Prostate gland (tissue), 2 donors: ENCODE measurements around the gene CAB39.

ENCODE experiments used
- POLR2AphosphoS5 ChIP-seq: sonication (generic); formaldehyde crosslinking; IDR thresholded peaks from one replicate; pipeline ENCODE4 v1.6.1; 2017; ENCODE audit warnings: antibody characterized with exemption
- TF ChIP-seq, protein P1 (sequence below), 4 experiments: fragments of 200-600 bp in 2 of 4; fragments of 450-650 bp in 2 of 4; sonication (generic) in 2 of 4; IDR thresholded peaks; 1 replicate in 3 of 4; 2 replicates in 1 of 4; pipeline ENCODE4 v1.5.1; 2016 to 2019; ENCODE audit warnings: antibody characterized with exemption in 4 of 4, mild to moderate bottlenecking in 2 of 4, moderate library complexity in 2 of 4

DNA sequence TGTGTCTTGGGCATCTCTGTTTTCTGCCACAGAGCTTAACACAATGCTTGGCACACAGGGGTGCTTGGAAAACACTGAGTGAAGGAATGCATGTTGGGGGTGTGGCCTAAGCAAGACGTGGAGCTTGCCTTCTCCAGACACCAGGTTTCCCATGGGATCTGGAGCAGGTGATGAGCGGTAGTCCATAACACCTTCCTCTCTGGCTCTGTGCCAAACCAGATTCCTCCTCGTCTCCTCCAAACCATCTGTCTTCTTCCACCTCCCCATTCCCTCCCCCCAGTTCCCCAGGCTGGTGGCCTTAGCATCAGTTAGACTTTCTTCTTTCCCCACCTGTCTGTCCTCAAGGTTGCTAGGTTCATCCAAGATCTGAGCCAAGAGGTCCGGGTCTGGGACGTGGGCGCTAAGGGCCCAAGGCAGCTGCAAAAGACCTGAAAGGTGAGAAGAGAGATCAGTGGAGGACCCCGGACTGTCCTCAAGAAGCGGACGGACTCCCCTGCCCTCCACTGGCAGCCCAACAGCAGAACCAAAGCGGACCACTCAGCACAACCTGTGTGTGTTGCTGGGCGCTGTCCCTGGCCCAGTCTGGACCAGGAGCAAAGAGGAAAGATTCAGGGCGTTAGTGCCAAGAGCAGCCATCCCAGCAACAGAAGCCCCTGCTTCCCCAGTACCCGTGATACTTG lies 150.9 kb downstream of the CAB39 start:
- TF ChIP-seq POLR2AphosphoS5, result no peak
- TF ChIP-seq, protein P1, sequence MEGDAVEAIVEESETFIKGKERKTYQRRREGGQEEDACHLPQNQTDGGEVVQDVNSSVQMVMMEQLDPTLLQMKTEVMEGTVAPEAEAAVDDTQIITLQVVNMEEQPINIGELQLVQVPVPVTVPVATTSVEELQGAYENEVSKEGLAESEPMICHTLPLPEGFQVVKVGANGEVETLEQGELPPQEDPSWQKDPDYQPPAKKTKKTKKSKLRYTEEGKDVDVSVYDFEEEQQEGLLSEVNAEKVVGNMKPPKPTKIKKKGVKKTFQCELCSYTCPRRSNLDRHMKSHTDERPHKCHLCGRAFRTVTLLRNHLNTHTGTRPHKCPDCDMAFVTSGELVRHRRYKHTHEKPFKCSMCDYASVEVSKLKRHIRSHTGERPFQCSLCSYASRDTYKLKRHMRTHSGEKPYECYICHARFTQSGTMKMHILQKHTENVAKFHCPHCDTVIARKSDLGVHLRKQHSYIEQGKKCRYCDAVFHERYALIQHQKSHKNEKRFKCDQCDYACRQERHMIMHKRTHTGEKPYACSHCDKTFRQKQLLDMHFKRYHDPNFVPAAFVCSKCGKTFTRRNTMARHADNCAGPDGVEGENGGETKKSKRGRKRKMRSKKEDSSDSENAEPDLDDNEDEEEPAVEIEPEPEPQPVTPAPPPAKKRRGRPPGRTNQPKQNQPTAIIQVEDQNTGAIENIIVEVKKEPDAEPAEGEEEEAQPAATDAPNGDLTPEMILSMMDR (IDR thresholded peaks at IDR 0.05), result no peak
